H9 (cell line): ENCODE measurements around the gene PRLH. TPM values are rescaled to one million over a fixed set of nuclear protein-coding genes. Genes with fewer than 3 reads are reported as not detected.

Source experiments
- DNase-seq: peaks from one replicate; pipeline ENCODE4 v3.0.0-alpha.2; 2017
- H2AFZ ChIP-seq: one replicate; pipeline ENCODE4 v1.6.1; 2013; ENCODE audit warnings: mild to moderate bottlenecking, low read length, control low read depth, moderate library complexity
- H2AK5ac ChIP-seq: 2 replicates; pipeline ENCODE4 v1.6.1; 2013; ENCODE audit warnings: low read length, control low read depth, mixed read lengths; ENCODE audit not compliant: insufficient read length
- H2BK120ac ChIP-seq: one replicate; pipeline ENCODE4 v1.6.1; 2013; ENCODE audit warnings: low read depth, mild to moderate bottlenecking, low read length, control low read depth, inconsistent platforms; ENCODE audit not compliant: poor library complexity, severe bottlenecking
- H2BK12ac ChIP-seq: 2 replicates; pipeline ENCODE4 v1.6.1; 2013; ENCODE audit warnings: low read length, control low read depth, mixed read lengths, low read depth; ENCODE audit not compliant: insufficient read length
- H2BK15ac ChIP-seq: 2 replicates; pipeline ENCODE4 v1.6.1; 2013; ENCODE audit warnings: low read depth, low read length, control low read depth
- H2BK20ac ChIP-seq: one replicate; pipeline ENCODE4 v1.6.1; 2013; ENCODE audit warnings: low read depth, mild to moderate bottlenecking, low read length, control low read depth, inconsistent platforms; ENCODE audit not compliant: poor library complexity, severe bottlenecking
- H2BK5ac ChIP-seq: 2 replicates; pipeline ENCODE4 v1.6.1; 2013; ENCODE audit warnings: low read length, control low read depth, mixed read lengths; ENCODE audit not compliant: insufficient read length
- H3K14ac ChIP-seq: 2 replicates; pipeline ENCODE4 v1.6.1; 2013; ENCODE audit warnings: low read length, control low read depth; ENCODE audit not compliant: insufficient read depth
- H3K18ac ChIP-seq: 2 replicates; pipeline ENCODE4 v1.6.1; 2013; ENCODE audit warnings: low read depth, mild to moderate bottlenecking, mixed read lengths, low read length, control low read depth; ENCODE audit not compliant: insufficient read length
- H3K23ac ChIP-seq: 2 replicates; pipeline ENCODE4 v1.6.1; 2013; ENCODE audit warnings: low read length, control low read depth, mixed read lengths, low read depth; ENCODE audit not compliant: insufficient read length
- H3K23me2 ChIP-seq: 2 replicates; pipeline ENCODE4 v1.6.1; 2013; ENCODE audit warnings: low read depth, mild to moderate bottlenecking, mixed read lengths, low read length, control low read depth; ENCODE audit not compliant: insufficient read length, poor library complexity, severe bottlenecking
- H3K27ac ChIP-seq: 2 replicates; pipeline ENCODE4 v1.5.1; 2013; ENCODE audit warnings: low read length, control low read depth, mixed read lengths, low read depth; ENCODE audit not compliant: insufficient read length
- H3K27me3 ChIP-seq: 2 replicates; pipeline ENCODE4 v1.6.1; 2013; ENCODE audit warnings: low read length, control low read depth, inconsistent platforms; ENCODE audit not compliant: insufficient read depth
- H3K4ac ChIP-seq: 2 replicates; pipeline ENCODE4 v1.6.1; 2013; ENCODE audit warnings: low read depth, mild to moderate bottlenecking, control low read depth, inconsistent platforms, low read length, moderate library complexity
- H3K4me1 ChIP-seq: 2 replicates; pipeline ENCODE4 v1.6.1; 2013; ENCODE audit warnings: low read length, control low read depth, inconsistent platforms; ENCODE audit not compliant: insufficient read depth
- H3K4me2 ChIP-seq: 2 replicates; pipeline ENCODE4 v1.6.1; 2013; ENCODE audit warnings: low read length, control low read depth, mixed read lengths; ENCODE audit not compliant: insufficient read length, insufficient read depth
- H3K56ac ChIP-seq: 2 replicates; pipeline ENCODE4 v1.6.1; 2013; ENCODE audit warnings: low read depth, mild to moderate bottlenecking, mixed read lengths, low read length, control low read depth; ENCODE audit not compliant: insufficient read length
- H3K79me1 ChIP-seq: 2 replicates; pipeline ENCODE4 v1.6.1; 2013; ENCODE audit warnings: low read depth, mild to moderate bottlenecking, moderate library complexity, low read length, control low read depth, inconsistent platforms; ENCODE audit not compliant: insufficient read depth, poor library complexity, severe bottlenecking
- H3K79me2 ChIP-seq: 2 replicates; pipeline ENCODE4 v1.6.1; 2013; ENCODE audit warnings: low read length, control low read depth, inconsistent platforms; ENCODE audit not compliant: insufficient read depth
- H3K9ac ChIP-seq: 2 replicates; pipeline ENCODE4 v1.6.1; 2013; ENCODE audit warnings: low read length, control low read depth, mixed read lengths; ENCODE audit not compliant: insufficient read length; ENCODE audit errors: extremely low read depth
- H3K9me3 ChIP-seq: one replicate; pipeline ENCODE4 v1.6.1; 2013; ENCODE audit warnings: low read depth, low read length, inconsistent platforms; ENCODE audit not compliant: control insufficient read depth
- H3T11ph ChIP-seq: one replicate; pipeline ENCODE4 v1.6.1; 2013; ENCODE audit warnings: mild to moderate bottlenecking, low read length, control low read depth, inconsistent platforms
- H4K20me1 ChIP-seq: one replicate; pipeline ENCODE4 v1.6.1; 2013; ENCODE audit not compliant: control insufficient read depth, insufficient read length, insufficient read depth
- H4K5ac ChIP-seq: 2 replicates; pipeline ENCODE4 v1.6.1; 2013; ENCODE audit warnings: low read depth, mild to moderate bottlenecking, mixed read lengths, low read length, control low read depth; ENCODE audit not compliant: insufficient read length
- H4K8ac ChIP-seq: replicated peaks from 2 replicates; pipeline ENCODE4 v1.6.1; 2013; ENCODE audit warnings: low read length, control low read depth, mixed read lengths, low read depth; ENCODE audit not compliant: insufficient read length
- H4K91ac ChIP-seq: 2 replicates; pipeline ENCODE4 v1.6.1; 2013; ENCODE audit warnings: low read depth, mild to moderate bottlenecking, moderate library complexity, mixed read lengths, low read length, control low read depth; ENCODE audit not compliant: insufficient read length
- H3K27ac Mint-ChIP-seq, 3 experiments: 2 replicates in 2 of 3; 3 replicates in 1 of 3; pipeline ENCODE4 v1.8.0; 2020 to 2021; ENCODE audit warnings: mixed read lengths in 3 of 3, mild to moderate bottlenecking in 1 of 3, moderate library complexity in 1 of 3
- H3K27me3 Mint-ChIP-seq: 2 replicates; pipeline ENCODE4 v1.8.0; 2021; ENCODE audit warnings: low read depth, mild to moderate bottlenecking, moderate library complexity, mixed read lengths
- H3K36me3 Mint-ChIP-seq, 3 experiments: 2 replicates in 2 of 3; 3 replicates in 1 of 3; pipeline ENCODE4 v1.8.0; 2020 to 2021; ENCODE audit warnings: low read depth in 3 of 3, mixed read lengths in 3 of 3; ENCODE audit not compliant: insufficient read depth in 1 of 3
- H3K4me1 Mint-ChIP-seq, 2 experiments: 2 replicates each; pipeline ENCODE4 v1.8.0; 2020; ENCODE audit warnings: mixed read lengths in 2 of 2
- H3K4me3 Mint-ChIP-seq, 2 experiments: 2 replicates in 1 of 2; 3 replicates in 1 of 2; pipeline ENCODE4 v1.8.0; 2020 to 2021; ENCODE audit warnings: mild to moderate bottlenecking in 2 of 2, mixed read lengths in 2 of 2, moderate library complexity in 1 of 2
- H3K9me3 Mint-ChIP-seq, 2 experiments: 2 replicates in 1 of 2; 3 replicates in 1 of 2; pipeline ENCODE4 v1.8.0; 2020; ENCODE audit warnings: mild to moderate bottlenecking in 2 of 2, mixed read lengths in 2 of 2, moderate library complexity in 1 of 2
- WGBS: extraction: QIAGEN DNeasy Blood & Tissue Kit; methylation state at CpG from one replicate; pipeline ENCODE4 v1.1.7; 2013; ENCODE audit warnings: missing lambda C conversion rate, low lambda C conversion rate, mixed read lengths; ENCODE audit not compliant: insufficient read length; ENCODE audit errors: extremely low coverage; 5-methylcytosine and 5-hydroxymethylcytosine counted together
- total RNA-seq: library from RNA; stranded (reverse); gene quantifications from 2 replicates; pipeline ENCODE4 v1.2.1, GENCODE V29; 2021
- TF ChIP-seq, protein P1 (sequence below): fragments of 200-600 bp; sonication (generic); conservative IDR thresholded peaks from 3 replicates; pipeline ENCODE4 v1.8.0; 2021; ENCODE audit warnings: antibody characterized with exemption, mild to moderate bottlenecking

PRLH gene
- total RNA-seq, 1 experiment from 2014 or later: not detected

DNA sequence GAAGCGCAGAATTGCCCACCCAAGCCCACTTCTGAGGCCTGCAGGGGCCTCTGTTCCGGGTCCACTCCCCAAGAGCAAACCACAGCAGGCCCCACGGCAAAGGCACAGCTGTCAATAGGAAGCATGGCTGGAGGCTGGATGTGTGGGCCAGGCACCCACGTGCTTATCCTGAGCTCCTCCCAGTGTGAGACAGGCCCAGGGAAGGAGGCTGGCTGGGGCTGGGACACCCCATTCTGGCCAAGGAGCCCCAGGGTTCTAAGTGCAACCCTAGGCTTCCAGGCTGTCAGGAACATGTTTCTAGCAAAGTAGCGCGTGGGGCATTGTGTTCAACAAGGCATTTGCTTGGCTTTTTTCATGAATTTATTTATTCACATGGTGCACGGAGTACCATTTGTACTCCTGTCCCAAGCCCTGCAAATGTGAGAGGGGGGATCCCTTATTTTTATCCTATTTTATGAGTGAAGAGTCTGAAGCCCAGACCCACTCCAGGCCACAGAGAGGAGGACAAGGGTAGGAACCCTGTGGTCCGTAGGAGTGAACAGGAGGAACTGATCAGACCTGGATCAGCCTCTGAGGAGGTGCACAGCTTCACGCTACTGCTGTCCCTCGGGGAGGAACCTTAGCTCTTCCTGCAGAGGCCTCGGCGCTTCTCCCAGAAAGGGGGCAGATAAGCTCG is 30.3 kb downstream of the PRLH start:
- Histone ChIP-seq H2AFZ (no peak overlapping the region), H3K56ac (no peak overlapping the region), H3K9me3 (no peaks in the 10 kb centered on the region), H3K23me2 (no peaks in the 10 kb centered on the region), H3K79me2 (no peaks in the 10 kb centered on the region), H2AK5ac (no peak overlapping the region), H4K8ac (no peak overlapping the region), H3K4me1 (peaks cover 14% of the 10 kb centered on the region; the same call in 1 of the 2 replicates), H4K5ac (no peak overlapping the region), H3K9ac (no peak overlapping the region), H2BK5ac (no peak overlapping the region), H3K4ac (no peak overlapping the region), H3K14ac (no peak overlapping the region), H3K27ac (no peak overlapping the region), H2BK12ac (no peak overlapping the region), H2BK20ac (no peak overlapping the region), H4K91ac (no peak overlapping the region), H4K20me1 (no peaks in the 10 kb centered on the region), H2BK15ac (no peak overlapping the region), H3T11ph (no peak overlapping the region), H2BK120ac (no peak overlapping the region), H3K23ac (no peak overlapping the region), H3K18ac (no peak overlapping the region), H3K4me2 (no peak overlapping the region), H3K79me1 (no peaks in the 10 kb centered on the region), H3K27me3 (no peaks in the 10 kb centered on the region)
- no peak overlapping the region for H3K4me3 Mint-ChIP-seq
- H3K27ac Mint-ChIP-seq: no peak overlapping the region; a peak in 1 of 7 replicates
- H3K4me1 Mint-ChIP-seq: peaks cover 66 to 78% of the 10 kb centered on the region in 2 experiments
- DNase-seq: no peak
- TF ChIP-seq, protein P1, sequence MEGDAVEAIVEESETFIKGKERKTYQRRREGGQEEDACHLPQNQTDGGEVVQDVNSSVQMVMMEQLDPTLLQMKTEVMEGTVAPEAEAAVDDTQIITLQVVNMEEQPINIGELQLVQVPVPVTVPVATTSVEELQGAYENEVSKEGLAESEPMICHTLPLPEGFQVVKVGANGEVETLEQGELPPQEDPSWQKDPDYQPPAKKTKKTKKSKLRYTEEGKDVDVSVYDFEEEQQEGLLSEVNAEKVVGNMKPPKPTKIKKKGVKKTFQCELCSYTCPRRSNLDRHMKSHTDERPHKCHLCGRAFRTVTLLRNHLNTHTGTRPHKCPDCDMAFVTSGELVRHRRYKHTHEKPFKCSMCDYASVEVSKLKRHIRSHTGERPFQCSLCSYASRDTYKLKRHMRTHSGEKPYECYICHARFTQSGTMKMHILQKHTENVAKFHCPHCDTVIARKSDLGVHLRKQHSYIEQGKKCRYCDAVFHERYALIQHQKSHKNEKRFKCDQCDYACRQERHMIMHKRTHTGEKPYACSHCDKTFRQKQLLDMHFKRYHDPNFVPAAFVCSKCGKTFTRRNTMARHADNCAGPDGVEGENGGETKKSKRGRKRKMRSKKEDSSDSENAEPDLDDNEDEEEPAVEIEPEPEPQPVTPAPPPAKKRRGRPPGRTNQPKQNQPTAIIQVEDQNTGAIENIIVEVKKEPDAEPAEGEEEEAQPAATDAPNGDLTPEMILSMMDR: no peak
- H3K27me3 Mint-ChIP-seq: peaks cover 7% of the 10 kb centered on the region
- no CpG with 5 or more reads among the region's 13 CpGs for WGBS
- no peaks in the 10 kb centered on the region for H3K9me3 Mint-ChIP-seq
- no peaks in the 10 kb centered on the region; a peak in 2 of 7 replicates for H3K36me3 Mint-ChIP-seq
